Measurements from ENCODE around the gene MT1B.

Gene MT1B

GRCh38 chr16:56689171-56689570 is 37.5 kb downstream of the MT1B start:
- no peak for DNase-seq (ENCODE audit: low read depth)
- no peak overlapping the region for H3K4me3 ChIP-seq (ENCODE audit: low read depth, low read length)
- TF ChIP-seq CTCF (IDR thresholded peaks at IDR 0.05; ENCODE audit: control insufficient read depth, extremely low read depth, insufficient read depth), result no peak

- no peak for TF ChIP-seq CTCF (IDR thresholded peaks at IDR 0.05; ENCODE audit: control insufficient read depth, extremely low read depth, insufficient read depth)
Measured at GRCh38 chr16:56690420-56691122, 38.9 kb downstream of the MT1B start.

GRCh38 chr16:56691885-56692284 is 40.2 kb downstream of the MT1B start:
- no peak overlapping the region for H3K4me3 ChIP-seq (ENCODE audit: low read depth, low read length)
- TF ChIP-seq CTCF (IDR thresholded peaks at IDR 0.05; ENCODE audit: control insufficient read depth, extremely low read depth, insufficient read depth), result no peak
- no peak for DNase-seq (ENCODE audit: low read depth)

More at GRCh38 chr16:56690420-56691122, 38.9 kb downstream of the MT1B start:
- DNase-seq (ENCODE audit: low read depth), result no peak
- no peak overlapping the region for H3K4me3 ChIP-seq (ENCODE audit: low read depth, low read length)

- H3K4me3 ChIP-seq (ENCODE audit: low read depth, low read length), result no peak overlapping the region
- DNase-seq (ENCODE audit: low read depth), result no peak
- no peak for TF ChIP-seq CTCF (IDR thresholded peaks at IDR 0.05; ENCODE audit: control insufficient read depth, extremely low read depth, insufficient read depth)
Measured at GRCh38 chr16:56695246-56695645, 43.6 kb downstream of the MT1B start.

- TF ChIP-seq CTCF (IDR thresholded peaks at IDR 0.05; ENCODE audit: control insufficient read depth, extremely low read depth, insufficient read depth), result no peak
- no peak for DNase-seq (ENCODE audit: low read depth)
- H3K4me3 ChIP-seq (ENCODE audit: low read depth, low read length), result no peak overlapping the region
Measured at GRCh38 chr16:56697456-56698155, 45.9 kb downstream of the MT1B start.

- TF ChIP-seq CTCF (IDR thresholded peaks at IDR 0.05; ENCODE audit: control insufficient read depth, extremely low read depth, insufficient read depth), result no peak
- no peak for DNase-seq (ENCODE audit: low read depth)
Measured at GRCh38 chr16:56700195-56700594, 48.5 kb downstream of the MT1B start.

More at GRCh38 chr16:56700195-56700594, 48.5 kb downstream of the MT1B start:
- H3K4me3 ChIP-seq (ENCODE audit: low read depth, low read length), result no peak overlapping the region

Measured in LNCaP clone FGC (cell line).